Panc1 (cell line): ENCODE measurements around the gene CCDC51. TPM values are rescaled to one million over a fixed set of nuclear protein-coding genes. Genes with fewer than 3 reads are reported as not detected.

Source experiments
- ATAC-seq: fragments of 200-7000 bp; cut with Tn5 transposase; 2 replicates; pipeline ENCODE4 v1.9.1; 2020; ENCODE audit warnings: mild to moderate bottlenecking, moderate library complexity
- BruUV-seq: library from RNA; stranded (reverse); fragments of 400-500 nt; replicated peaks from 2 replicates; lab custom pipeline; 2021; lab: Mats Ljungman, UMichigan
- CTCF ChIA-PET: fragments of 300-600 bp; sonication (Branson Sonifier 250); formaldehyde crosslinking; loops from one replicate; lab custom pipeline; 2022; ENCODE audit warnings: antibody characterized with exemption; lab: Charles Lee
- POLR2A ChIA-PET: fragments of 300-600 bp; sonication (Branson Sonifier 250); formaldehyde crosslinking; loops from one replicate; lab custom pipeline; 2022; ENCODE audit warnings: antibody characterized with exemption; lab: Charles Lee
- DNase-seq: peaks from one replicate; pipeline ENCODE4 v3.0.0-alpha.2; 2010; ENCODE audit warnings: low read depth, low spot score
- H3K27ac ChIP-seq: 2 replicates; pipeline ENCODE4 v1.5.1; 2011; ENCODE audit warnings: mild to moderate bottlenecking, low read length, inconsistent platforms
- H3K27me3 ChIP-seq: fragments of 200-500 bp; sonication (Bioruptor generic); 2 replicates; pipeline ENCODE4 v1.6.0; 2014; ENCODE audit warnings: low read length, inconsistent platforms; ENCODE audit not compliant: control insufficient read depth, insufficient read depth
- H3K36me3 ChIP-seq: fragments of 200-500 bp; sonication (Bioruptor generic); 2 replicates; pipeline ENCODE4 v1.5.1; 2014; ENCODE audit warnings: inconsistent platforms, mild to moderate bottlenecking, low read length, moderate library complexity; ENCODE audit not compliant: control insufficient read depth, insufficient read depth
- H3K4me1 ChIP-seq: 2 replicates; pipeline ENCODE4 v1.5.1; 2011; ENCODE audit warnings: inconsistent platforms, mild to moderate bottlenecking, low read length, moderate library complexity; ENCODE audit not compliant: control insufficient read depth, insufficient read depth
- H3K4me3 ChIP-seq, 2 experiments: 2 replicates each; pipeline ENCODE4 v1.5.1; 2011 to 2012; ENCODE audit warnings: low read depth in 2 of 2, low read length in 2 of 2, mild to moderate bottlenecking in 2 of 2, inconsistent platforms in 1 of 2, moderate library complexity in 1 of 2
- H3K9me3 ChIP-seq: fragments of 200-500 bp; sonication (Bioruptor generic); 2 replicates; pipeline ENCODE4 v1.5.1; 2014; ENCODE audit warnings: low read depth, mild to moderate bottlenecking, inconsistent platforms, low read length, moderate library complexity; ENCODE audit not compliant: control insufficient read depth, insufficient read depth
- CTCF ChIP-seq: fragments of 450-650 bp; IDR thresholded peaks from 2 replicates; pipeline ENCODE4 v1.5.1; 2017; ENCODE audit warnings: mild to moderate bottlenecking
- POLR2AphosphoS5 ChIP-seq: IDR thresholded peaks from 2 replicates; pipeline ENCODE4 v1.6.1; 2012; ENCODE audit warnings: mild to moderate bottlenecking, low read depth, low read length, moderate library complexity
- SIN3A ChIP-seq: IDR thresholded peaks from 2 replicates; pipeline ENCODE4 v1.6.1; 2012; ENCODE audit warnings: low read depth, mild to moderate bottlenecking, low read length, moderate library complexity, borderline replicate concordance; ENCODE audit not compliant: insufficient read depth
- TCF7L2 ChIP-seq: IDR thresholded peaks from 2 replicates; pipeline ENCODE4 v1.6.1; 2011; ENCODE audit warnings: mild to moderate bottlenecking, low read depth, low read length, inconsistent platforms
- in situ Hi-C: cut with HindIII; loops from 2 replicates; pipeline ENCODE4 v1.10.0; 2016; ENCODE audit warnings: low sequenced_read_pairs, low pct_unique_long_range_greater_than_20kb
- intact Hi-C: fragments of 100-400 bp; cut with micrococcal nuclease; formaldehyde crosslinking; loops from one replicate; pipeline ENCODE4 v1.10.0; 2022; ENCODE audit not compliant: unreplicated experiment
- total RNA-seq: library from RNA; stranded (reverse); gene quantifications from one replicate; pipeline ENCODE4 v1.2.1, GENCODE V29; 2021; ENCODE audit not compliant: unreplicated experiment
- TF ChIP-seq, protein P1 (sequence below), 2 experiments: IDR thresholded peaks; 2 replicates each; pipeline ENCODE4 v1.6.1; 2011 to 2012; ENCODE audit warnings: low read depth in 2 of 2, control low read depth in 1 of 2, low read length in 1 of 2, mild to moderate bottlenecking in 1 of 2, moderate library complexity in 1 of 2; ENCODE audit not compliant: insufficient read depth in 1 of 2

The CCDC51 gene
- total RNA-seq, 1 experiment from 2014 or later, result 11.9 TPM

DNA sequence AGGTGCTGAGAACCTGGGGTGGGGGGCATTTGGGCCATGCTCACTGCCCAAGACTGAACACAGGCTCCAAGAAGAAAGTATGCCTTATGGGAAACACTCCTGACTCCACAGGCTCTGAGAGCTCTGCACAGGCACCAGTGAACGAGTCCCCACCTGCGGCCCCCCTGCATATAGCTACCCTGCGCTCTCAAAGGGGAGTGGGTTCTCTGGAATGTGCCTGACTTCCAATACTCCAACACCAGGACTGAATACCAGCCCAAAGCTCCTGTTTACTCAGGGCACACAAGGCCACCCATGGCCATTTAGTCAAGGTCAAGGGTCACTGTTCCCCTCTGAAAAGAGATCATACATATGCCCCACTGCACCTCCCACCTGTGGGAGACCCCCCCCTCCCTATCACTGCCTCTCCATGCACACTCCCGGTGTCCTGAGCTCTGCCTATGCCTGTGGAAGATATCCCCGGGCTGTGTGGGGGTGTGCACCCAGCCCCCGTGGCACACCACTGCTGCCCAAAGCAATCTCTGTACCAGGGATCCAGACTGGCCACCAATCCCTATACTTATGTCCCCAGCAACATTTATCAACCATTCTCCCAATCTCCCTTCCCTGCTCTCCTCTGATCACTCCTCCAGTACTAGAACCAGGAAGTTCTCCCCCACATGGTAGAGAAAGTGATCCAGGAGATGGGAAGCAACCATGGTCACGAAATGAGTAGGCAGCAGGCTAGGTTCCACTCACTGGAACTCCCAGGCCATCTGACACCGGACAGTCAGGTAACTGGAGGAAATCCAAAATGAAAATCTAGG is 8.5 kb downstream of the CCDC51 start:
- Histone ChIP-seq H3K4me3 (no peak overlapping the region), H3K36me3 (no peaks in the 10 kb centered on the region), H3K27me3 (no peaks in the 10 kb centered on the region), H3K27ac (no peak overlapping the region), H3K9me3 (no peaks in the 10 kb centered on the region), H3K4me1 (peaks cover 4% of the 10 kb centered on the region; the same call in 1 of the 2 replicates)
- intact Hi-C loops, result loop anchor here (5.0 kb wide), 1 partner anchor 149 kb away; no protein-coding TSS in a partner anchor
- POLR2A ChIA-PET, result no interaction called here
- TF ChIP-seq, protein P1, sequence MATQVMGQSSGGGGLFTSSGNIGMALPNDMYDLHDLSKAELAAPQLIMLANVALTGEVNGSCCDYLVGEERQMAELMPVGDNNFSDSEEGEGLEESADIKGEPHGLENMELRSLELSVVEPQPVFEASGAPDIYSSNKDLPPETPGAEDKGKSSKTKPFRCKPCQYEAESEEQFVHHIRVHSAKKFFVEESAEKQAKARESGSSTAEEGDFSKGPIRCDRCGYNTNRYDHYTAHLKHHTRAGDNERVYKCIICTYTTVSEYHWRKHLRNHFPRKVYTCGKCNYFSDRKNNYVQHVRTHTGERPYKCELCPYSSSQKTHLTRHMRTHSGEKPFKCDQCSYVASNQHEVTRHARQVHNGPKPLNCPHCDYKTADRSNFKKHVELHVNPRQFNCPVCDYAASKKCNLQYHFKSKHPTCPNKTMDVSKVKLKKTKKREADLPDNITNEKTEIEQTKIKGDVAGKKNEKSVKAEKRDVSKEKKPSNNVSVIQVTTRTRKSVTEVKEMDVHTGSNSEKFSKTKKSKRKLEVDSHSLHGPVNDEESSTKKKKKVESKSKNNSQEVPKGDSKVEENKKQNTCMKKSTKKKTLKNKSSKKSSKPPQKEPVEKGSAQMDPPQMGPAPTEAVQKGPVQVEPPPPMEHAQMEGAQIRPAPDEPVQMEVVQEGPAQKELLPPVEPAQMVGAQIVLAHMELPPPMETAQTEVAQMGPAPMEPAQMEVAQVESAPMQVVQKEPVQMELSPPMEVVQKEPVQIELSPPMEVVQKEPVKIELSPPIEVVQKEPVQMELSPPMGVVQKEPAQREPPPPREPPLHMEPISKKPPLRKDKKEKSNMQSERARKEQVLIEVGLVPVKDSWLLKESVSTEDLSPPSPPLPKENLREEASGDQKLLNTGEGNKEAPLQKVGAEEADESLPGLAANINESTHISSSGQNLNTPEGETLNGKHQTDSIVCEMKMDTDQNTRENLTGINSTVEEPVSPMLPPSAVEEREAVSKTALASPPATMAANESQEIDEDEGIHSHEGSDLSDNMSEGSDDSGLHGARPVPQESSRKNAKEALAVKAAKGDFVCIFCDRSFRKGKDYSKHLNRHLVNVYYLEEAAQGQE (IDR thresholded peaks at IDR 0.05; ENCODE audit: insufficient read depth in 1 of 2, low read depth in 2 of 2, low read length in 1 of 2), result no peak
- no peak for TF ChIP-seq TCF7L2
- no peak for TF ChIP-seq CTCF
- TF ChIP-seq POLR2AphosphoS5, result no peak
- no peak for TF ChIP-seq SIN3A
- CTCF ChIA-PET, result interaction anchor here (0.5 kb wide), 1 partner anchor 690 kb away, joined by 5 read pairs; no protein-coding TSS in a partner anchor
- in situ Hi-C loops, result no loop called here
- no TSS peak for BruUV-seq
- DNase-seq (no peak), ATAC-seq (no peak)

- Histone ChIP-seq H3K9me3 (no peaks in the 10 kb centered on the region), H3K27ac (no peak overlapping the region), H3K27me3 (no peaks in the 10 kb centered on the region), H3K36me3 (no peaks in the 10 kb centered on the region), H3K4me3 (no peak overlapping the region), H3K4me1 (peaks cover 4% of the 10 kb centered on the region; the same call in 1 of the 2 replicates)
- no peak for ATAC-seq
- intact Hi-C loops, result loop anchor here (5.0 kb wide), 1 partner anchor 148 kb away; no protein-coding TSS in a partner anchor
- in situ Hi-C loops, result no loop called here
- no TSS peak for BruUV-seq
- CTCF ChIA-PET, result interaction anchor here (0.5 kb wide), 1 partner anchor 690 kb away, joined by 5 read pairs; no protein-coding TSS in a partner anchor
- TF ChIP-seq, protein P1 (IDR thresholded peaks at IDR 0.05; ENCODE audit: insufficient read depth in 1 of 2, low read depth in 2 of 2, low read length in 1 of 2), result no peak
- POLR2A ChIA-PET, result no interaction called here
- no peak for DNase-seq
Measured at GRCh38 chr3:48430708-48431101, 9.2 kb downstream of the CCDC51 start.
